H9 (cell line): ENCODE measurements around the gene GAP43. TPM values are rescaled to one million over a fixed set of nuclear protein-coding genes. Genes with fewer than 3 reads are reported as not detected.

Experiments used
- DNase-seq: peaks from one replicate; pipeline ENCODE4 v3.0.0-alpha.2; 2017
- H2AFZ ChIP-seq: one replicate; pipeline ENCODE4 v1.6.1; 2013; ENCODE audit warnings: mild to moderate bottlenecking, low read length, control low read depth, moderate library complexity
- H2AK5ac ChIP-seq: 2 replicates; pipeline ENCODE4 v1.6.1; 2013; ENCODE audit warnings: low read length, control low read depth, mixed read lengths; ENCODE audit not compliant: insufficient read length
- H2BK120ac ChIP-seq: one replicate; pipeline ENCODE4 v1.6.1; 2013; ENCODE audit warnings: low read depth, mild to moderate bottlenecking, low read length, control low read depth, inconsistent platforms; ENCODE audit not compliant: poor library complexity, severe bottlenecking
- H2BK12ac ChIP-seq: 2 replicates; pipeline ENCODE4 v1.6.1; 2013; ENCODE audit warnings: low read length, control low read depth, mixed read lengths, low read depth; ENCODE audit not compliant: insufficient read length
- H2BK15ac ChIP-seq: 2 replicates; pipeline ENCODE4 v1.6.1; 2013; ENCODE audit warnings: low read depth, low read length, control low read depth
- H2BK20ac ChIP-seq: one replicate; pipeline ENCODE4 v1.6.1; 2013; ENCODE audit warnings: low read depth, mild to moderate bottlenecking, low read length, control low read depth, inconsistent platforms; ENCODE audit not compliant: poor library complexity, severe bottlenecking
- H2BK5ac ChIP-seq: 2 replicates; pipeline ENCODE4 v1.6.1; 2013; ENCODE audit warnings: low read length, control low read depth, mixed read lengths; ENCODE audit not compliant: insufficient read length
- H3K14ac ChIP-seq: 2 replicates; pipeline ENCODE4 v1.6.1; 2013; ENCODE audit warnings: low read length, control low read depth; ENCODE audit not compliant: insufficient read depth
- H3K18ac ChIP-seq: 2 replicates; pipeline ENCODE4 v1.6.1; 2013; ENCODE audit warnings: low read depth, mild to moderate bottlenecking, mixed read lengths, low read length, control low read depth; ENCODE audit not compliant: insufficient read length
- H3K23ac ChIP-seq: 2 replicates; pipeline ENCODE4 v1.6.1; 2013; ENCODE audit warnings: low read length, control low read depth, mixed read lengths, low read depth; ENCODE audit not compliant: insufficient read length
- H3K23me2 ChIP-seq: 2 replicates; pipeline ENCODE4 v1.6.1; 2013; ENCODE audit warnings: low read depth, mild to moderate bottlenecking, mixed read lengths, low read length, control low read depth; ENCODE audit not compliant: insufficient read length, poor library complexity, severe bottlenecking
- H3K27ac ChIP-seq: 2 replicates; pipeline ENCODE4 v1.5.1; 2013; ENCODE audit warnings: low read length, control low read depth, mixed read lengths, low read depth; ENCODE audit not compliant: insufficient read length
- H3K27me3 ChIP-seq: 2 replicates; pipeline ENCODE4 v1.6.1; 2013; ENCODE audit warnings: low read length, control low read depth, inconsistent platforms; ENCODE audit not compliant: insufficient read depth
- H3K4ac ChIP-seq: 2 replicates; pipeline ENCODE4 v1.6.1; 2013; ENCODE audit warnings: low read depth, mild to moderate bottlenecking, control low read depth, inconsistent platforms, low read length, moderate library complexity
- H3K4me1 ChIP-seq: 2 replicates; pipeline ENCODE4 v1.6.1; 2013; ENCODE audit warnings: low read length, control low read depth, inconsistent platforms; ENCODE audit not compliant: insufficient read depth
- H3K4me2 ChIP-seq: 2 replicates; pipeline ENCODE4 v1.6.1; 2013; ENCODE audit warnings: low read length, control low read depth, mixed read lengths; ENCODE audit not compliant: insufficient read length, insufficient read depth
- H3K56ac ChIP-seq: 2 replicates; pipeline ENCODE4 v1.6.1; 2013; ENCODE audit warnings: low read depth, mild to moderate bottlenecking, mixed read lengths, low read length, control low read depth; ENCODE audit not compliant: insufficient read length
- H3K79me1 ChIP-seq: 2 replicates; pipeline ENCODE4 v1.6.1; 2013; ENCODE audit warnings: low read depth, mild to moderate bottlenecking, moderate library complexity, low read length, control low read depth, inconsistent platforms; ENCODE audit not compliant: insufficient read depth, poor library complexity, severe bottlenecking
- H3K79me2 ChIP-seq: 2 replicates; pipeline ENCODE4 v1.6.1; 2013; ENCODE audit warnings: low read length, control low read depth, inconsistent platforms; ENCODE audit not compliant: insufficient read depth
- H3K9ac ChIP-seq: 2 replicates; pipeline ENCODE4 v1.6.1; 2013; ENCODE audit warnings: low read length, control low read depth, mixed read lengths; ENCODE audit not compliant: insufficient read length; ENCODE audit errors: extremely low read depth
- H3K9me3 ChIP-seq: one replicate; pipeline ENCODE4 v1.6.1; 2013; ENCODE audit warnings: low read depth, low read length, inconsistent platforms; ENCODE audit not compliant: control insufficient read depth
- H3T11ph ChIP-seq: one replicate; pipeline ENCODE4 v1.6.1; 2013; ENCODE audit warnings: mild to moderate bottlenecking, low read length, control low read depth, inconsistent platforms
- H4K20me1 ChIP-seq: one replicate; pipeline ENCODE4 v1.6.1; 2013; ENCODE audit not compliant: control insufficient read depth, insufficient read length, insufficient read depth
- H4K5ac ChIP-seq: 2 replicates; pipeline ENCODE4 v1.6.1; 2013; ENCODE audit warnings: low read depth, mild to moderate bottlenecking, mixed read lengths, low read length, control low read depth; ENCODE audit not compliant: insufficient read length
- H4K8ac ChIP-seq: replicated peaks from 2 replicates; pipeline ENCODE4 v1.6.1; 2013; ENCODE audit warnings: low read length, control low read depth, mixed read lengths, low read depth; ENCODE audit not compliant: insufficient read length
- H4K91ac ChIP-seq: 2 replicates; pipeline ENCODE4 v1.6.1; 2013; ENCODE audit warnings: low read depth, mild to moderate bottlenecking, moderate library complexity, mixed read lengths, low read length, control low read depth; ENCODE audit not compliant: insufficient read length
- H3K27ac Mint-ChIP-seq, 3 experiments: 2 replicates in 2 of 3; 3 replicates in 1 of 3; pipeline ENCODE4 v1.8.0; 2020 to 2021; ENCODE audit warnings: mixed read lengths in 3 of 3, mild to moderate bottlenecking in 1 of 3, moderate library complexity in 1 of 3
- H3K27me3 Mint-ChIP-seq: 2 replicates; pipeline ENCODE4 v1.8.0; 2021; ENCODE audit warnings: low read depth, mild to moderate bottlenecking, moderate library complexity, mixed read lengths
- H3K36me3 Mint-ChIP-seq, 3 experiments: 2 replicates in 2 of 3; 3 replicates in 1 of 3; pipeline ENCODE4 v1.8.0; 2020 to 2021; ENCODE audit warnings: low read depth in 3 of 3, mixed read lengths in 3 of 3; ENCODE audit not compliant: insufficient read depth in 1 of 3
- H3K4me1 Mint-ChIP-seq, 2 experiments: 2 replicates each; pipeline ENCODE4 v1.8.0; 2020; ENCODE audit warnings: mixed read lengths in 2 of 2
- H3K4me3 Mint-ChIP-seq, 2 experiments: 2 replicates in 1 of 2; 3 replicates in 1 of 2; pipeline ENCODE4 v1.8.0; 2020 to 2021; ENCODE audit warnings: mild to moderate bottlenecking in 2 of 2, mixed read lengths in 2 of 2, moderate library complexity in 1 of 2
- H3K9me3 Mint-ChIP-seq, 2 experiments: 2 replicates in 1 of 2; 3 replicates in 1 of 2; pipeline ENCODE4 v1.8.0; 2020; ENCODE audit warnings: mild to moderate bottlenecking in 2 of 2, mixed read lengths in 2 of 2, moderate library complexity in 1 of 2
- WGBS: extraction: QIAGEN DNeasy Blood & Tissue Kit; methylation state at CpG from one replicate; pipeline ENCODE4 v1.1.7; 2013; ENCODE audit warnings: missing lambda C conversion rate, low lambda C conversion rate, mixed read lengths; ENCODE audit not compliant: insufficient read length; ENCODE audit errors: extremely low coverage; 5-methylcytosine and 5-hydroxymethylcytosine counted together
- total RNA-seq: library from RNA; stranded (reverse); gene quantifications from 2 replicates; pipeline ENCODE4 v1.2.1, GENCODE V29; 2021
- TF ChIP-seq, protein P1 (sequence below): fragments of 200-600 bp; sonication (generic); conservative IDR thresholded peaks from 3 replicates; pipeline ENCODE4 v1.8.0; 2021; ENCODE audit warnings: antibody characterized with exemption, mild to moderate bottlenecking

The GAP43 gene
- total RNA-seq, 1 experiment from 2014 or later = 12.8 TPM

DNA sequence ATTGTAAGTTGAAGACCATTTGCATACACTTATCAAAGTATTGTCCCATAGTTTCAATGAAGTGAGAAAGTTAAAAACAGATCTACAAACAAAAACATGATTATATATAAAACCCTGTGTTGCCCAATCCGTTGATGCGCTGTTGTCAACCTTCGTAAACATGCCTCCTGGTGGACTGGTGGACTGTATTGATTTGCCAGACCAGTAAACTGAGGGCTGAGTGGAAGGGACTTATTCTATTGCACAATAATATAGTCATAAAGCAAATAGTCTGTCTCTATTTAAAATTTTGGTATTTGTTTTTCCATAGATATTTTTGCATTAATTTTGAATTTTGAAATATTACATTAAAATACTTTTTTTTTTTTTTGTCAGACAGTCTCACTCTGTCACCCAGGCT, 102.5 kb downstream of the GAP43 start:
- Histone ChIP-seq H3K4ac (no peak overlapping the region), H3T11ph (no peak overlapping the region), H2BK5ac (no peak overlapping the region), H2BK12ac (no peak overlapping the region), H3K23me2 (no peaks in the 10 kb centered on the region), H3K27ac (no peak overlapping the region), H2BK20ac (no peak overlapping the region), H2BK15ac (no peak overlapping the region), H3K14ac (no peak overlapping the region), H3K9ac (no peak overlapping the region), H4K8ac (no peak overlapping the region), H3K4me2 (no peak overlapping the region), H3K79me2 (no peaks in the 10 kb centered on the region), H3K23ac (no peak overlapping the region), H4K91ac (no peak overlapping the region), H2AFZ (no peak overlapping the region), H2AK5ac (no peak overlapping the region), H4K20me1 (no peaks in the 10 kb centered on the region), H4K5ac (no peak overlapping the region), H3K79me1 (no peaks in the 10 kb centered on the region), H3K56ac (no peak overlapping the region), H3K4me1 (no peaks in the 10 kb centered on the region), H3K9me3 (no peaks in the 10 kb centered on the region), H3K27me3 (no peaks in the 10 kb centered on the region), H3K18ac (no peak overlapping the region), H2BK120ac (no peak overlapping the region)
- no CpG with 5 or more reads among the region's 3 CpGs for WGBS
- Mint-ChIP-seq H3K9me3 (no peaks in the 10 kb centered on the region), H3K36me3 (no peaks in the 10 kb centered on the region), H3K27me3 (no peaks in the 10 kb centered on the region), H3K27ac (no peak overlapping the region), H3K4me1 (no peaks in the 10 kb centered on the region), H3K4me3 (no peak overlapping the region)
- TF ChIP-seq, protein P1, sequence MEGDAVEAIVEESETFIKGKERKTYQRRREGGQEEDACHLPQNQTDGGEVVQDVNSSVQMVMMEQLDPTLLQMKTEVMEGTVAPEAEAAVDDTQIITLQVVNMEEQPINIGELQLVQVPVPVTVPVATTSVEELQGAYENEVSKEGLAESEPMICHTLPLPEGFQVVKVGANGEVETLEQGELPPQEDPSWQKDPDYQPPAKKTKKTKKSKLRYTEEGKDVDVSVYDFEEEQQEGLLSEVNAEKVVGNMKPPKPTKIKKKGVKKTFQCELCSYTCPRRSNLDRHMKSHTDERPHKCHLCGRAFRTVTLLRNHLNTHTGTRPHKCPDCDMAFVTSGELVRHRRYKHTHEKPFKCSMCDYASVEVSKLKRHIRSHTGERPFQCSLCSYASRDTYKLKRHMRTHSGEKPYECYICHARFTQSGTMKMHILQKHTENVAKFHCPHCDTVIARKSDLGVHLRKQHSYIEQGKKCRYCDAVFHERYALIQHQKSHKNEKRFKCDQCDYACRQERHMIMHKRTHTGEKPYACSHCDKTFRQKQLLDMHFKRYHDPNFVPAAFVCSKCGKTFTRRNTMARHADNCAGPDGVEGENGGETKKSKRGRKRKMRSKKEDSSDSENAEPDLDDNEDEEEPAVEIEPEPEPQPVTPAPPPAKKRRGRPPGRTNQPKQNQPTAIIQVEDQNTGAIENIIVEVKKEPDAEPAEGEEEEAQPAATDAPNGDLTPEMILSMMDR = no peak
- no peak for DNase-seq
